ENCODE measurements around the gene ALOX12B.

ALOX12B gene

GRCh38 chr17:8076502-8077266 lies 10.8 kb downstream of the ALOX12B start:
- H3K4me3 ChIP-seq (ENCODE audit: control insufficient read depth, low read depth, low read length) = no peak overlapping the region
- no peak for TF ChIP-seq CTCF (conservative IDR thresholded peaks at IDR 0.05; ENCODE audit: control insufficient read depth, insufficient read depth, low read depth, low read length)

GRCh38 chr17:8075574-8076342 lies 11.8 kb downstream of the ALOX12B start:
- no peak for TF ChIP-seq CTCF (conservative IDR thresholded peaks at IDR 0.05; ENCODE audit: control insufficient read depth, insufficient read depth, low read depth, low read length)
- DNase-seq (ENCODE audit: low read depth) = no peak
- H3K4me3 ChIP-seq (ENCODE audit: control insufficient read depth, low read depth, low read length) = no peak overlapping the region

More at GRCh38 chr17:8076502-8077266, 10.8 kb downstream of the ALOX12B start:
- no peak for DNase-seq (ENCODE audit: low read depth)

- no peak for TF ChIP-seq CTCF (conservative IDR thresholded peaks at IDR 0.05; ENCODE audit: control insufficient read depth, insufficient read depth, low read depth, low read length)
- H3K4me3 ChIP-seq (ENCODE audit: control insufficient read depth, low read depth, low read length) = no peak overlapping the region
- DNase-seq (ENCODE audit: low read depth) = no peak
These were observed 12.4 kb downstream of the ALOX12B start for GRCh38 chr17:8075081-8075480.

- no peak overlapping the region for H3K4me3 ChIP-seq (ENCODE audit: control insufficient read depth, low read depth, low read length)
- TF ChIP-seq CTCF (conservative IDR thresholded peaks at IDR 0.05; ENCODE audit: control insufficient read depth, insufficient read depth, low read depth, low read length) = no peak
- DNase-seq (ENCODE audit: low read depth) = no peak
These were observed 13.0 kb downstream of the ALOX12B start for GRCh38 chr17:8074554-8074953.

- peak; percentile 57 for DNase-seq (ENCODE audit: low read depth)
- H3K4me3 ChIP-seq (ENCODE audit: control insufficient read depth, low read depth, low read length) = no peak overlapping the region
- TF ChIP-seq CTCF (conservative IDR thresholded peaks at IDR 0.05; ENCODE audit: control insufficient read depth, insufficient read depth, low read depth, low read length) = peak; percentile 85
These were observed 13.7 kb downstream of the ALOX12B start for GRCh38 chr17:8073627-8074484.

- DNase-seq (ENCODE audit: low read depth) = no peak
- H3K4me3 ChIP-seq (ENCODE audit: control insufficient read depth, low read depth, low read length) = no peak overlapping the region
- TF ChIP-seq CTCF (conservative IDR thresholded peaks at IDR 0.05; ENCODE audit: control insufficient read depth, insufficient read depth, low read depth, low read length) = no peak
These were observed 14.6 kb downstream of the ALOX12B start for GRCh38 chr17:8072729-8073461.
